Suprapubic skin (tissue), 4 donors: Measurements from ENCODE around the gene AGPAT2.

Experiments used
- EP300 ChIP-seq: sonication (generic); formaldehyde crosslinking; IDR thresholded peaks from one replicate; pipeline ENCODE4 v1.6.1; 2017; ENCODE audit warnings: antibody characterized with exemption
- POLR2A ChIP-seq, 2 donors: fragments of 450-650 bp; IDR thresholded peaks; one replicate each; pipeline ENCODE4 v1.6.1; 2017; ENCODE audit warnings: antibody characterized with exemption in 2 of 2, mild to moderate bottlenecking in 2 of 2, moderate library complexity in 2 of 2
- POLR2AphosphoS5 ChIP-seq, 3 donors: sonication (generic); formaldehyde crosslinking; IDR thresholded peaks; one replicate each; pipeline ENCODE4 v1.6.1; 2017; ENCODE audit warnings: antibody characterized with exemption in 3 of 3
- TF ChIP-seq, protein P1 (sequence below), 2 donors: fragments of 200-600 bp in 1 of 2; fragments of 450-650 bp in 1 of 2; sonication (generic) in 1 of 2; IDR thresholded peaks; one replicate each; pipeline ENCODE4 v1.5.1; 2016 to 2019; ENCODE audit warnings: antibody characterized with exemption in 2 of 2, mild to moderate bottlenecking in 1 of 2, moderate library complexity in 1 of 2

- TF ChIP-seq, protein P1, sequence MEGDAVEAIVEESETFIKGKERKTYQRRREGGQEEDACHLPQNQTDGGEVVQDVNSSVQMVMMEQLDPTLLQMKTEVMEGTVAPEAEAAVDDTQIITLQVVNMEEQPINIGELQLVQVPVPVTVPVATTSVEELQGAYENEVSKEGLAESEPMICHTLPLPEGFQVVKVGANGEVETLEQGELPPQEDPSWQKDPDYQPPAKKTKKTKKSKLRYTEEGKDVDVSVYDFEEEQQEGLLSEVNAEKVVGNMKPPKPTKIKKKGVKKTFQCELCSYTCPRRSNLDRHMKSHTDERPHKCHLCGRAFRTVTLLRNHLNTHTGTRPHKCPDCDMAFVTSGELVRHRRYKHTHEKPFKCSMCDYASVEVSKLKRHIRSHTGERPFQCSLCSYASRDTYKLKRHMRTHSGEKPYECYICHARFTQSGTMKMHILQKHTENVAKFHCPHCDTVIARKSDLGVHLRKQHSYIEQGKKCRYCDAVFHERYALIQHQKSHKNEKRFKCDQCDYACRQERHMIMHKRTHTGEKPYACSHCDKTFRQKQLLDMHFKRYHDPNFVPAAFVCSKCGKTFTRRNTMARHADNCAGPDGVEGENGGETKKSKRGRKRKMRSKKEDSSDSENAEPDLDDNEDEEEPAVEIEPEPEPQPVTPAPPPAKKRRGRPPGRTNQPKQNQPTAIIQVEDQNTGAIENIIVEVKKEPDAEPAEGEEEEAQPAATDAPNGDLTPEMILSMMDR (IDR thresholded peaks at IDR 0.05): no peak
- no peak for TF ChIP-seq POLR2AphosphoS5 (IDR thresholded peaks at IDR 0.05)
- TF ChIP-seq EP300: no peak
- TF ChIP-seq POLR2A (IDR thresholded peaks at IDR 0.05): no peak
Observed at GRCh38 chr9:136661641-136662325, 25.5 kb downstream of the AGPAT2 start.
